Thymus (tissue), 14 donors: ENCODE results near the gene MTMR11. TPM values are rescaled to one million over a fixed set of nuclear protein-coding genes. Genes with fewer than 3 reads are reported as not detected.

Experiments used
- DNase-seq, 9 donors: peaks; one replicate each; pipeline ENCODE4 v3.0.0-alpha.2; 2013; ENCODE audit warnings: low spot score in 9 of 9, low read depth in 6 of 9, missing footprints in 1 of 9
- H3K27ac ChIP-seq, 2 donors: one replicate each; pipeline ENCODE4 v1.5.1; 2013; ENCODE audit warnings: control low read depth in 1 of 2, low read depth in 1 of 2, low read length in 1 of 2, mild to moderate bottlenecking in 1 of 2, moderate library complexity in 1 of 2
- H3K27me3 ChIP-seq, 2 donors: one replicate each; pipeline ENCODE4 v1.5.1; 2013; ENCODE audit warnings: low read length in 1 of 2; ENCODE audit not compliant: control insufficient read depth in 2 of 2, insufficient read depth in 1 of 2
- H3K36me3 ChIP-seq, 2 donors: one replicate each; pipeline ENCODE4 v1.5.1; 2013; ENCODE audit warnings: low read length in 1 of 2, mild to moderate bottlenecking in 1 of 2, moderate library complexity in 1 of 2; ENCODE audit not compliant: control insufficient read depth in 2 of 2, insufficient read depth in 2 of 2
- H3K4me1 ChIP-seq, 2 donors: one replicate each; pipeline ENCODE4 v1.5.1; 2013; ENCODE audit warnings: low read length in 2 of 2; ENCODE audit not compliant: control insufficient read depth in 2 of 2, insufficient read depth in 2 of 2
- H3K4me3 ChIP-seq, 2 donors: one replicate each; pipeline ENCODE4 v1.5.1; 2013; ENCODE audit warnings: low read length in 2 of 2, control low read depth in 1 of 2, mild to moderate bottlenecking in 1 of 2
- H3K9me3 ChIP-seq, 2 donors: one replicate each; pipeline ENCODE4 v1.5.1; 2013; ENCODE audit warnings: low read length in 1 of 2, mild to moderate bottlenecking in 1 of 2; ENCODE audit not compliant: control insufficient read depth in 2 of 2, insufficient read depth in 1 of 2
- WGBS: extraction: QIAGEN DNeasy Blood & Tissue Kit; methylation state at CpG from one replicate; pipeline ENCODE4 v1.1.7; 2013; 5-methylcytosine and 5-hydroxymethylcytosine counted together
- long read RNA-seq, 10 donors: transcript quantifications; one replicate each; lab custom pipeline, GENCODE V29; 2026
- polyA plus RNA-seq: library from polyadenylated mRNA; stranded (reverse); fragments of 200-250 nt; gene quantifications from one replicate; pipeline ENCODE4 v1.2.3, GENCODE V29; 2013
- total RNA-seq: library from RNA; stranded (reverse); fragments of 120-200 nt; gene quantifications from one replicate; pipeline ENCODE4 v1.2.4, GENCODE V29; 2013
- donor health status: healthy.

MTMR11 gene
- total RNA-seq (0.90 TPM), polyA plus RNA-seq (2.7 TPM)
- long read RNA-seq, donor 1, result 0 reads
- long read RNA-seq, donor 2, result 0 reads
- long read RNA-seq, donor 3, partial matches to known transcripts, result 0 of 1 reads
- long read RNA-seq, donor 3, other reads (novel, unspliced or antisense), result 0 of 1 reads
- long read RNA-seq, donor 4, result 0 reads
- long read RNA-seq, donor 5, result 0 reads
- long read RNA-seq, donor 6, partial matches to known transcripts, result 0 of 1 reads
- long read RNA-seq, donor 6, other reads (novel, unspliced or antisense), result 0 of 1 reads
- long read RNA-seq, donor 7, result 0 reads
- long read RNA-seq, donor 8, result 0 reads
- long read RNA-seq, donor 9, result 0 reads
- long read RNA-seq, donor 10, result 0 reads

- peak within 1 kb of the TSS in 1 of 2 donors; percentile 38 for H3K27ac ChIP-seq
- DNase-seq, result no peak
- H3K27me3 ChIP-seq, result no peaks in the 10 kb centered on the region
- 84% methylated on average over 18 of the region's 18 CpGs for WGBS
- peak within 1 kb of the TSS in 1 of 2 donors; percentile 16 for H3K4me3 ChIP-seq
- H3K9me3 ChIP-seq, result no peaks in the 10 kb centered on the region
- peaks cover 6 to 29% of the 10 kb centered on the region in 2 donors for H3K4me1 ChIP-seq
- H3K36me3 ChIP-seq, result no peaks in the 10 kb centered on the region
Observed at GRCh38 chr1:149936170-149936991, at the start of gene MTMR11. Gene MTMR11, minus strand, starts transcription at chr1:149936879. Its CDS starts 232 bp downstream, at chr1:149936647.

- H3K4me1 ChIP-seq, result no peaks in the 10 kb centered on the region
- peaks cover 0 to 2% of the 10 kb centered on the region in 2 donors for H3K27me3 ChIP-seq
- no peaks in the 10 kb centered on the region for H3K9me3 ChIP-seq
- H3K27ac ChIP-seq, result no peak overlapping the region
- WGBS, result 99% methylated on average over 3 of the region's 3 CpGs
- DNase-seq, result no peak
- no peak overlapping the region for H3K4me3 ChIP-seq
- no peaks in the 10 kb centered on the region for H3K36me3 ChIP-seq
Observed at GRCh38 chr1:149979972-149980540, 43.4 kb upstream of the MTMR11 start.

GRCh38 chr1:149979245-149979971 is 42.7 kb upstream of the MTMR11 start:
- peaks cover 0 to 2% of the 10 kb centered on the region in 2 donors for H3K27me3 ChIP-seq
- H3K36me3 ChIP-seq, result no peaks in the 10 kb centered on the region
- no peaks in the 10 kb centered on the region for H3K4me1 ChIP-seq
- no peak overlapping the region for H3K4me3 ChIP-seq
- WGBS, result 99% methylated on average over 2 of the region's 2 CpGs
- H3K9me3 ChIP-seq, result no peaks in the 10 kb centered on the region
- H3K27ac ChIP-seq, result no peak overlapping the region
- no peak for DNase-seq

- Histone ChIP-seq H3K27me3 (no peaks in the 10 kb centered on the region), H3K4me1 (no peaks in the 10 kb centered on the region), H3K4me3 (no peak overlapping the region), H3K9me3 (no peaks in the 10 kb centered on the region), H3K27ac (no peak overlapping the region), H3K36me3 (no peaks in the 10 kb centered on the region)
- no peak for DNase-seq
- WGBS, result 94% methylated on average over 1 of the region's 1 CpG
Observed at GRCh38 chr1:149978547-149979023, 41.9 kb upstream of the MTMR11 start.

- WGBS, result 93% methylated on average over 3 of the region's 3 CpGs
- H3K36me3 ChIP-seq, result no peaks in the 10 kb centered on the region
Observed at GRCh38 chr1:149977345-149977744, 40.7 kb upstream of the MTMR11 start.

GRCh38 chr1:149972547-149972946 is 35.9 kb upstream of the MTMR11 start:
- H3K4me1 ChIP-seq, result no peaks in the 10 kb centered on the region
- WGBS, result 99% methylated on average over 2 of the region's 2 CpGs
- no peak overlapping the region for H3K4me3 ChIP-seq
- peaks cover 0 to 2% of the 10 kb centered on the region in 2 donors for H3K36me3 ChIP-seq
- no peaks in the 10 kb centered on the region for H3K27me3 ChIP-seq
- H3K9me3 ChIP-seq, result no peaks in the 10 kb centered on the region
- H3K27ac ChIP-seq, result no peak overlapping the region
- DNase-seq, result no peak

More at GRCh38 chr1:149977345-149977744, 40.7 kb upstream of the MTMR11 start:
- Histone ChIP-seq H3K4me3 (no peak overlapping the region), H3K27ac (no peak overlapping the region), H3K27me3 (no peaks in the 10 kb centered on the region), H3K9me3 (no peaks in the 10 kb centered on the region), H3K4me1 (no peaks in the 10 kb centered on the region)
- no peak for DNase-seq

GRCh38 chr1:149967646-149968045 is 31.0 kb upstream of the MTMR11 start:
- no peak for DNase-seq
- H3K4me1 ChIP-seq, result no peaks in the 10 kb centered on the region
- H3K36me3 ChIP-seq, result peaks cover 0 to 10% of the 10 kb centered on the region in 2 donors
- no peaks in the 10 kb centered on the region for H3K9me3 ChIP-seq
- H3K4me3 ChIP-seq, result no peak overlapping the region
- H3K27me3 ChIP-seq, result no peaks in the 10 kb centered on the region
- no peak overlapping the region for H3K27ac ChIP-seq

- Histone ChIP-seq H3K9me3 (no peaks in the 10 kb centered on the region), H3K27ac (no peak overlapping the region), H3K27me3 (no peaks in the 10 kb centered on the region), H3K4me1 (no peaks in the 10 kb centered on the region), H3K4me3 (no peak overlapping the region), H3K36me3 (peaks cover 0 to 10% of the 10 kb centered on the region in 2 donors)
- WGBS, result 96% methylated on average over 3 of the region's 3 CpGs
- DNase-seq, result no peak
Observed at GRCh38 chr1:149967041-149967440, 30.4 kb upstream of the MTMR11 start.
